GM12878 (cell line): ENCODE data around the gene EDA2R. TPM values are rescaled to one million over a fixed set of nuclear protein-coding genes. Genes with fewer than 3 reads are reported as not detected.
A peak's percentile ranks its signal among the peaks of the same experiment; 100 is the strongest.

Source experiments
- BMI1 ChIP-seq: fragments of 450-650 bp; IDR thresholded peaks from 2 replicates; pipeline ENCODE4 v1.6.1; 2016; ENCODE audit warnings: mild to moderate bottlenecking, moderate library complexity, borderline replicate concordance
- CHD1 ChIP-seq: IDR thresholded peaks from 2 replicates; pipeline ENCODE4 v1.6.1; 2012; ENCODE audit warnings: low read depth, low read length, improper control_type of control experiment
- EED ChIP-seq: sonication (generic); IDR thresholded peaks from 2 replicates; pipeline ENCODE4 v1.6.1; 2016; ENCODE audit warnings: antibody characterized with exemption, low read depth
- HDAC2 ChIP-seq: fragments of 200-600 bp; sonication (generic); IDR thresholded peaks from 2 replicates; pipeline ENCODE4 v1.6.1; 2017
- LARP7 ChIP-seq: fragments of 450-650 bp; IDR thresholded peaks from 2 replicates; pipeline ENCODE4 v1.6.1; 2017; ENCODE audit warnings: mild to moderate bottlenecking
- MEF2B ChIP-seq: fragments of 450-650 bp; IDR thresholded peaks from 2 replicates; pipeline ENCODE4 v1.6.1; 2018; ENCODE audit warnings: mild to moderate bottlenecking, moderate library complexity; ENCODE audit not compliant: partially characterized antibody, poor library complexity, severe bottlenecking
- NFIC ChIP-seq: IDR thresholded peaks from 2 replicates; pipeline ENCODE4 v1.6.1; 2012; ENCODE audit warnings: low read depth, mild to moderate bottlenecking, inconsistent platforms, low read length, moderate library complexity
- POLR2A ChIP-seq: IDR thresholded peaks from 2 replicates; pipeline ENCODE4 v1.6.1; 2011; ENCODE audit warnings: low read depth, mild to moderate bottlenecking, low read length
- POU2F2 ChIP-seq: IDR thresholded peaks from 3 replicates; pipeline ENCODE4 v1.6.1; 2011; ENCODE audit warnings: low read depth, mild to moderate bottlenecking, low read length, borderline replicate concordance
- SMC3 ChIP-seq: IDR thresholded peaks from 2 replicates; pipeline ENCODE4 v1.6.1; 2011; ENCODE audit warnings: low read length, improper control_type of control experiment, borderline replicate concordance
- SPI1 ChIP-seq: IDR thresholded peaks from 2 replicates; pipeline ENCODE4 v1.6.1; 2011; ENCODE audit warnings: low read depth, mild to moderate bottlenecking, low read length, moderate library complexity, borderline replicate concordance; ENCODE audit not compliant: insufficient read depth
- SRF ChIP-seq, 2 experiments: IDR thresholded peaks; 2 replicates each; pipeline ENCODE4 v1.6.1; 2011; ENCODE audit warnings: low read depth in 2 of 2, low read length in 2 of 2, mild to moderate bottlenecking in 1 of 2, moderate library complexity in 1 of 2
- STAT1 ChIP-seq: fragments of 450-650 bp; conservative IDR thresholded peaks from 2 replicates; pipeline ENCODE4 v1.6.1; 2014; ENCODE audit warnings: antibody characterized with exemption, mild to moderate bottlenecking
- TCF3 ChIP-seq: IDR thresholded peaks from 2 replicates; pipeline ENCODE4 v1.6.1; 2012; ENCODE audit warnings: low read depth, mild to moderate bottlenecking, low read length, borderline replicate concordance; ENCODE audit not compliant: insufficient read depth
- YBX1 ChIP-seq: fragments of 450-650 bp; IDR thresholded peaks from 2 replicates; pipeline ENCODE4 v1.6.1; 2016; ENCODE audit warnings: antibody characterized with exemption
- YY1 ChIP-seq: IDR thresholded peaks from 2 replicates; pipeline ENCODE4 v1.6.1; 2011; ENCODE audit warnings: low read depth, mild to moderate bottlenecking, low read length
- polyA plus RNA-seq, 11 experiments: library from polyadenylated mRNA; depleted of rRNA in 4 of 11; unstranded in 6 of 11; stranded (reverse) in 5 of 11; fragments of >200 nt; fragmentation: Nextera tagmentation in 4 of 11; fragmentation: Illumina TruSeq in 1 of 11; extraction: Ambion mirVana in 4 of 11; extraction: Trizol in 1 of 11; gene quantifications; 1 replicate in 1 of 11; 2 replicates in 10 of 11; pipeline versions ENCODE4 v1.2.1 to v1.2.3, GENCODE V29; 2011 to 2016; ENCODE audit warnings: inconsistent platforms in 2 of 11, missing spikeins in 2 of 11, low read depth in 1 of 11
- total RNA-seq, 4 experiments: library from RNA; depleted of rRNA in 3 of 4; stranded (reverse); fragments of >200 nt in 3 of 4; fragmentation: Illumina TruSeq in 1 of 4; extraction: Trizol in 1 of 4; gene quantifications; 2 replicates each; pipeline versions ENCODE4 v1.2.1 to v1.2.3, GENCODE V29; 2013 to 2021
- TF ChIP-seq, protein P1 (sequence below): fragments of 450-650 bp; IDR thresholded peaks from 2 replicates; pipeline ENCODE4 v1.6.1; 2016; ENCODE audit warnings: mild to moderate bottlenecking
- TF ChIP-seq, protein P2 (sequence below): fragments of 450-650 bp; IDR thresholded peaks from 2 replicates; pipeline ENCODE4 v1.6.1; 2017; ENCODE audit warnings: mild to moderate bottlenecking, low read depth, inconsistent platforms; ENCODE audit not compliant: poor library complexity, severe bottlenecking
- TF ChIP-seq, protein P3 (sequence below): fragments of 450-650 bp; IDR thresholded peaks from 2 replicates; pipeline ENCODE4 v1.6.1; 2017; ENCODE audit warnings: antibody characterized with exemption, mild to moderate bottlenecking, moderate library complexity
- TF ChIP-seq, protein P4 (sequence below): fragments of 450-650 bp; IDR thresholded peaks from 2 replicates; pipeline ENCODE4 v1.6.1; 2018; ENCODE audit warnings: mild to moderate bottlenecking, low read depth, moderate library complexity; ENCODE audit not compliant: partially characterized antibody

The EDA2R gene
- total and polyA plus RNA-seq, 10 of the 15 experiments (the other 5 are each of a cell fraction or from before 2014, with no cell fraction given) = 3.3 to 33.5 (median 8.4) TPM

DNA sequence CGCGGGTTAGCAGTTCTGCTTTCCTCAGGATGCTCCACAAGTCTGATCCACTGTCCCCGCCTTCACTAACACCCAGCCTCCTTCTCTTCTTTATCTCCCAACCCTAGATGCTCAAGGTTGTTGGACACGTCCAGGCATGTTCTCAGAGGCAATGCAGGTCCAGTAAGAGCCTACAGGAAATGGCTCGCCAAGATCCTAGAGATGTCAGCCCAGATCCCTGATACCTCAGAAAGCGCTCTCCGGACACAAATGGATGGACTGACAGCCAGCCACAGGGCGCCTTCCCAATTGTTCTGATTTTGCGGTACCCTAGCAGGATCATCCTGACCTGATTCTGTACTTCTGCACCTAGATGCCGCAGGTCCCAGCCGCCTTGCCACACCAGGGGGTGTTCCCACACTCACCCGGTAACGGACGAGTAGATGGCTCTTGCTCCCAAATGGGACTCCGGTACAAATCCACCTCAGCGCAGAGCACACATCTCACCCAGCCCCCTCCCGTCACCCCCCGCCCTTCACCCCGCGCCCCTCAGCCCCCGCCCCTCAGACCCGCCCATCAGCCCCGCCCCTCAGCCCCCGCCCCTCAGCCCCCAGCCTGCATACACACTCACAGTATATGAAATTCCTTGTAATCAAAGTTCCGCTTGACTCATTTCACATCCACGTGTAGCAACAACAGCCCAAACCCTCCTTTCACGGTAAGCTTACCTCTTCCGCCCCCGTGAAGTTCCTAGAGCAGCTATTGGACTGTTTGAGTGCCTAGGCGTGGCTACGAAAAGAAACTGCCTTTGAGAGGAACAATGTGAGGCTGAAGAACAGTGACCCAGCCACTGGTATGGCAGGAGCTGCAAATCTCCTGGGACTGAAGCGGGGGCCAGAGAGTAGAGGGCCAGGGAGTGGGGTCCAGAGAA, at the start of gene EDA2R (continued):
- TF ChIP-seq, protein P1, sequence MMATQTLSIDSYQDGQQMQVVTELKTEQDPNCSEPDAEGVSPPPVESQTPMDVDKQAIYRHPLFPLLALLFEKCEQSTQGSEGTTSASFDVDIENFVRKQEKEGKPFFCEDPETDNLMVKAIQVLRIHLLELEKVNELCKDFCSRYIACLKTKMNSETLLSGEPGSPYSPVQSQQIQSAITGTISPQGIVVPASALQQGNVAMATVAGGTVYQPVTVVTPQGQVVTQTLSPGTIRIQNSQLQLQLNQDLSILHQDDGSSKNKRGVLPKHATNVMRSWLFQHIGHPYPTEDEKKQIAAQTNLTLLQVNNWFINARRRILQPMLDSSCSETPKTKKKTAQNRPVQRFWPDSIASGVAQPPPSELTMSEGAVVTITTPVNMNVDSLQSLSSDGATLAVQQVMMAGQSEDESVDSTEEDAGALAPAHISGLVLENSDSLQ = no peak
- no peak for TF ChIP-seq CHD1
- no peak for TF ChIP-seq BMI1
- no peak for TF ChIP-seq SMC3
- TF ChIP-seq NFIC = no peak
- no peak for TF ChIP-seq SRF (IDR thresholded peaks at IDR 0.05; ENCODE audit: low read depth in 2 of 2, low read length in 2 of 2)
- TF ChIP-seq MEF2B = peak; percentile 81
- TF ChIP-seq EED = 0 out of 2 replicates have a peak, but pooled peaks have one; percentile 33
- no peak for TF ChIP-seq TCF3
- TF ChIP-seq YBX1 = no peak
- 0 out of 3 replicates have a peak, but pooled peaks have one; percentile 10 for TF ChIP-seq POU2F2
- TF ChIP-seq STAT1 = no peak
- TF ChIP-seq, protein P2, sequence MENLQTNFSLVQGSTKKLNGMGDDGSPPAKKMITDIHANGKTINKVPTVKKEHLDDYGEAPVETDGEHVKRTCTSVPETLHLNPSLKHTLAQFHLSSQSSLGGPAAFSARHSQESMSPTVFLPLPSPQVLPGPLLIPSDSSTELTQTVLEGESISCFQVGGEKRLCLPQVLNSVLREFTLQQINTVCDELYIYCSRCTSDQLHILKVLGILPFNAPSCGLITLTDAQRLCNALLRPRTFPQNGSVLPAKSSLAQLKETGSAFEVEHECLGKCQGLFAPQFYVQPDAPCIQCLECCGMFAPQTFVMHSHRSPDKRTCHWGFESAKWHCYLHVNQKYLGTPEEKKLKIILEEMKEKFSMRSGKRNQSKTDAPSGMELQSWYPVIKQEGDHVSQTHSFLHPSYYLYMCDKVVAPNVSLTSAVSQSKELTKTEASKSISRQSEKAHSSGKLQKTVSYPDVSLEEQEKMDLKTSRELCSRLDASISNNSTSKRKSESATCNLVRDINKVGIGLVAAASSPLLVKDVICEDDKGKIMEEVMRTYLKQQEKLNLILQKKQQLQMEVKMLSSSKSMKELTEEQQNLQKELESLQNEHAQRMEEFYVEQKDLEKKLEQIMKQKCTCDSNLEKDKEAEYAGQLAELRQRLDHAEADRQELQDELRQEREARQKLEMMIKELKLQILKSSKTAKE = no peak
- TF ChIP-seq, protein P3, sequence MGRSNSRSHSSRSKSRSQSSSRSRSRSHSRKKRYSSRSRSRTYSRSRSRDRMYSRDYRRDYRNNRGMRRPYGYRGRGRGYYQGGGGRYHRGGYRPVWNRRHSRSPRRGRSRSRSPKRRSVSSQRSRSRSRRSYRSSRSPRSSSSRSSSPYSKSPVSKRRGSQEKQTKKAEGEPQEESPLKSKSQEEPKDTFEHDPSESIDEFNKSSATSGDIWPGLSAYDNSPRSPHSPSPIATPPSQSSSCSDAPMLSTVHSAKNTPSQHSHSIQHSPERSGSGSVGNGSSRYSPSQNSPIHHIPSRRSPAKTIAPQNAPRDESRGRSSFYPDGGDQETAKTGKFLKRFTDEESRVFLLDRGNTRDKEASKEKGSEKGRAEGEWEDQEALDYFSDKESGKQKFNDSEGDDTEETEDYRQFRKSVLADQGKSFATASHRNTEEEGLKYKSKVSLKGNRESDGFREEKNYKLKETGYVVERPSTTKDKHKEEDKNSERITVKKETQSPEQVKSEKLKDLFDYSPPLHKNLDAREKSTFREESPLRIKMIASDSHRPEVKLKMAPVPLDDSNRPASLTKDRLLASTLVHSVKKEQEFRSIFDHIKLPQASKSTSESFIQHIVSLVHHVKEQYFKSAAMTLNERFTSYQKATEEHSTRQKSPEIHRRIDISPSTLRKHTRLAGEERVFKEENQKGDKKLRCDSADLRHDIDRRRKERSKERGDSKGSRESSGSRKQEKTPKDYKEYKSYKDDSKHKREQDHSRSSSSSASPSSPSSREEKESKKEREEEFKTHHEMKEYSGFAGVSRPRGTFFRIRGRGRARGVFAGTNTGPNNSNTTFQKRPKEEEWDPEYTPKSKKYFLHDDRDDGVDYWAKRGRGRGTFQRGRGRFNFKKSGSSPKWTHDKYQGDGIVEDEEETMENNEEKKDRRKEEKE = no peak
- no peak for TF ChIP-seq LARP7
- TF ChIP-seq POLR2A = peak; percentile 46
- no peak for TF ChIP-seq YY1
- TF ChIP-seq, protein P4, sequence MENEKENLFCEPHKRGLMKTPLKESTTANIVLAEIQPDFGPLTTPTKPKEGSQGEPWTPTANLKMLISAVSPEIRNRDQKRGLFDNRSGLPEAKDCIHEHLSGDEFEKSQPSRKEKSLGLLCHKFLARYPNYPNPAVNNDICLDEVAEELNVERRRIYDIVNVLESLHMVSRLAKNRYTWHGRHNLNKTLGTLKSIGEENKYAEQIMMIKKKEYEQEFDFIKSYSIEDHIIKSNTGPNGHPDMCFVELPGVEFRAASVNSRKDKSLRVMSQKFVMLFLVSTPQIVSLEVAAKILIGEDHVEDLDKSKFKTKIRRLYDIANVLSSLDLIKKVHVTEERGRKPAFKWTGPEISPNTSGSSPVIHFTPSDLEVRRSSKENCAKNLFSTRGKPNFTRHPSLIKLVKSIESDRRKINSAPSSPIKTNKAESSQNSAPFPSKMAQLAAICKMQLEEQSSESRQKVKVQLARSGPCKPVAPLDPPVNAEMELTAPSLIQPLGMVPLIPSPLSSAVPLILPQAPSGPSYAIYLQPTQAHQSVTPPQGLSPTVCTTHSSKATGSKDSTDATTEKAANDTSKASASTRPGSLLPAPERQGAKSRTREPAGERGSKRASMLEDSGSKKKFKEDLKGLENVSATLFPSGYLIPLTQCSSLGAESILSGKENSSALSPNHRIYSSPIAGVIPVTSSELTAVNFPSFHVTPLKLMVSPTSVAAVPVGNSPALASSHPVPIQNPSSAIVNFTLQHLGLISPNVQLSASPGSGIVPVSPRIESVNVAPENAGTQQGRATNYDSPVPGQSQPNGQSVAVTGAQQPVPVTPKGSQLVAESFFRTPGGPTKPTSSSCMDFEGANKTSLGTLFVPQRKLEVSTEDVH = no peak
- peak; percentile 60; the same call in 1 of the 2 replicates for TF ChIP-seq SPI1
- no peak for TF ChIP-seq HDAC2
